Measurements from ENCODE around the gene LRRC42. TPM values are rescaled to one million over a fixed set of nuclear protein-coding genes. Genes with fewer than 3 reads are reported as not detected.

The LRRC42 gene
- total and polyA plus RNA-seq, 10 of the 15 experiments (the other 5 are each of a cell fraction or from before 2014, with no cell fraction given): 11.0 to 34.4 (median 23.0) TPM

- no peak overlapping the region for H3K4me3 ChIP-seq
- peaks cover 3% of the 10 kb centered on the region; the same call in 1 of the 2 replicates for H3K4me1 ChIP-seq (ENCODE audit: control insufficient read depth, insufficient read depth, low read length)
- no peak overlapping the region for H3K9ac ChIP-seq (ENCODE audit: control insufficient read depth, insufficient read depth, low read length)
- in situ Hi-C loops (cut with MboI) (no loop called here), intact Hi-C loops (cut with micrococcal nuclease; ENCODE audit: unreplicated experiment) (no loop called here)
- CTCF ChIA-PET: interaction anchor here (0.9 to 11.1 kb wide), 16 partner anchors 8 to 133 kb away, joined by 3 to 200 read pairs (median 6); partner anchors contain the start of gene TMEM59
- no peak for FAIRE-seq
- H3K4me2 ChIP-seq (ENCODE audit: control insufficient read depth, insufficient read depth): no peak overlapping the region
- 96% methylated on average over 5 of the region's 5 CpGs for WGBS (ENCODE audit: insufficient coverage, insufficient replicate concordance, low lambda C conversion rate, missing lambda C conversion rate)
- TF ChIP-seq ASH2L (IDR thresholded peaks at IDR 0.05; ENCODE audit: borderline replicate concordance, low read depth): no peak
- no peak for TF ChIP-seq YY1 (IDR thresholded peaks at IDR 0.05; ENCODE audit: low read depth, low read length)
- TF ChIP-seq MYC (IDR thresholded peaks at IDR 0.05; ENCODE audit: insufficient read depth, insufficient read length, insufficient replicate concordance, low read length, severe bottlenecking): no peak
- TF ChIP-seq NFIC (IDR thresholded peaks at IDR 0.05; ENCODE audit: low read depth, low read length): no peak
- TF ChIP-seq SKIL (IDR thresholded peaks at IDR 0.05; ENCODE audit: low read depth, poor library complexity, severe bottlenecking): no peak
- no peak for TF ChIP-seq HCFC1 (IDR thresholded peaks at IDR 0.05; ENCODE audit: low read length)
- TF ChIP-seq NFYA (IDR thresholded peaks at IDR 0.05; ENCODE audit: borderline replicate concordance, low read depth, low read length): no peak
- no peak for TF ChIP-seq MEF2B (IDR thresholded peaks at IDR 0.05; ENCODE audit: partially characterized antibody, poor library complexity, severe bottlenecking)
- H3K27ac ChIP-seq (ENCODE audit: control insufficient read depth, insufficient read depth): no peak overlapping the region
- H2AFZ ChIP-seq (ENCODE audit: control insufficient read depth, low read depth, low read length): no peak overlapping the region
- no peaks in the 10 kb centered on the region for H3K27me3 ChIP-seq (replicated peaks in 1 of 2; ENCODE audit: control insufficient read depth in 2 of 2, insufficient read depth in 2 of 2, low read length in 1 of 2)
- H3K9me3 ChIP-seq (replicated peaks; ENCODE audit: control insufficient read depth, insufficient read depth, low read length): no peaks in the 10 kb centered on the region
- peaks cover 42% of the 10 kb centered on the region for H3K79me2 ChIP-seq (ENCODE audit: control insufficient read depth, insufficient read depth, low read length)
- POLR2A ChIA-PET: interaction anchor here (1.1 to 1.3 kb wide), 3 partner anchors 9 to 72 kb away, joined by 3 to 7 read pairs (median 3); no protein-coding TSS in a partner anchor
- no peak for DNase-seq (ENCODE audit: low read depth, low spot score)
- RAD21 ChIA-PET (ENCODE audit: unreplicated experiment): interaction anchor here (0.7 to 9.4 kb wide), 11 partner anchors 8 to 112 kb away, joined by 3 to 73 read pairs (median 6); no protein-coding TSS in a partner anchor
- no TSS peak for BruUV-seq (replicated peaks)
- ATAC-seq: no peak
- H4K20me1 ChIP-seq (ENCODE audit: control insufficient read depth, insufficient read depth): no peaks in the 10 kb centered on the region
- SMC1A ChIA-PET (ENCODE audit: uncharacterized antibody, unreplicated experiment): interaction anchor here (0.6 to 7.6 kb wide), 19 partner anchors 8 to 197 kb away, joined by 3 to 95 read pairs (median 6); partner anchors contain the start of gene YIPF1
- H3K36me3 ChIP-seq (ENCODE audit: control insufficient read depth in 2 of 2, insufficient read depth in 2 of 2, low read length in 1 of 2): peaks cover 4% of the 10 kb centered on the region in 2 experiments; a peak in 2 of 4 replicates
These were observed 2.1 kb downstream of the LRRC42 start for GRCh38 chr1:53948291-53948690.
